Endodermal cell (in vitro differentiated cells): ENCODE data around the gene SKP2. TPM values are rescaled to one million over a fixed set of nuclear protein-coding genes. Genes with fewer than 3 reads are reported as not detected.

Experiments
- DNase-seq: peaks from one replicate; pipeline ENCODE4 v3.0.0-alpha.2; 2017
- H3K27ac ChIP-seq: 2 replicates; pipeline ENCODE4 v1.5.1; 2013; ENCODE audit warnings: mild to moderate bottlenecking, low read depth, low read length, moderate library complexity
- H3K27me3 ChIP-seq: 2 replicates; pipeline ENCODE4 v1.6.1; 2013; ENCODE audit warnings: mild to moderate bottlenecking, low read length, moderate library complexity; ENCODE audit not compliant: insufficient read depth, control insufficient read depth, poor library complexity, severe bottlenecking
- H3K36me3 ChIP-seq: 2 replicates; pipeline ENCODE4 v1.7.0; 2013; ENCODE audit warnings: mild to moderate bottlenecking, low read length, moderate library complexity; ENCODE audit not compliant: control insufficient read depth, insufficient read depth
- H3K4me1 ChIP-seq: one replicate; pipeline ENCODE4 v1.7.0; 2013; ENCODE audit warnings: low read length; ENCODE audit not compliant: control insufficient read depth, insufficient read depth
- H3K4me3 ChIP-seq: 2 replicates; pipeline ENCODE4 v1.5.1; 2013; ENCODE audit warnings: mild to moderate bottlenecking, low read length, moderate library complexity
- H3K9ac ChIP-seq: 2 replicates; pipeline ENCODE4 v1.6.1; 2013; ENCODE audit warnings: mild to moderate bottlenecking, low read length, moderate library complexity; ENCODE audit not compliant: poor library complexity, severe bottlenecking; ENCODE audit errors: extremely low read depth
- H3K9me3 ChIP-seq: 2 replicates; pipeline ENCODE4 v1.6.1; 2013; ENCODE audit warnings: mild to moderate bottlenecking, low read length, moderate library complexity; ENCODE audit not compliant: control insufficient read depth
- H3K27ac Mint-ChIP-seq: 2 replicates; pipeline ENCODE4 v1.8.0; 2020; ENCODE audit warnings: mixed read lengths
- H3K27me3 Mint-ChIP-seq: 2 replicates; pipeline ENCODE4 v1.8.0; 2021; ENCODE audit warnings: mild to moderate bottlenecking, mixed read lengths; ENCODE audit not compliant: insufficient read depth
- H3K36me3 Mint-ChIP-seq: 2 replicates; pipeline ENCODE4 v1.8.0; 2020; ENCODE audit warnings: low read depth, mixed read lengths
- H3K4me1 Mint-ChIP-seq: 2 replicates; pipeline ENCODE4 v1.8.0; 2020; ENCODE audit warnings: mixed read lengths
- H3K4me3 Mint-ChIP-seq: 2 replicates; pipeline ENCODE4 v1.8.0; 2020; ENCODE audit warnings: mild to moderate bottlenecking, moderate library complexity, mixed read lengths
- H3K9me3 Mint-ChIP-seq: 2 replicates; pipeline ENCODE4 v1.8.0; 2020; ENCODE audit warnings: mild to moderate bottlenecking, mixed read lengths
- WGBS, 2 experiments: methylation state at CpG; one replicate each; pipeline versions ENCODE4 v1.1.5 to v1.1.7; 2013; ENCODE audit warnings: missing lambda C conversion rate in 2 of 2, mixed read lengths in 1 of 2; ENCODE audit not compliant: insufficient coverage in 1 of 2, insufficient read length in 1 of 2; 5-methylcytosine and 5-hydroxymethylcytosine counted together
- total RNA-seq, 2 donors: library from RNA; stranded (reverse); fragmentation: NEBNext Ultra II Directional in 1 of 2; extraction: Animal tissue kit (Norgen Biotek cat#: 25700) in 1 of 2; gene quantifications; 2 replicates in 1 of 2; 3 replicates in 1 of 2; pipeline ENCODE4 v1.2.1, GENCODE V29; 2021
- TF ChIP-seq, protein P1 (sequence below): fragments of 200-600 bp; sonication (generic); conservative IDR thresholded peaks from 2 replicates; pipeline ENCODE4 v1.5.0; 2021; ENCODE audit warnings: antibody characterized with exemption, mild to moderate bottlenecking

Gene SKP2
- total RNA-seq, 2 donors from 2014 or later = 82.2 to 91.1 TPM

- H3K4me1 ChIP-seq = no peaks in the 10 kb centered on the region
- peaks cover 77% of the 10 kb centered on the region for H3K36me3 Mint-ChIP-seq
- no peak overlapping the region for H3K9ac ChIP-seq
- no peaks in the 10 kb centered on the region for H3K9me3 Mint-ChIP-seq
- H3K4me1 Mint-ChIP-seq = no peaks in the 10 kb centered on the region
- H3K27ac Mint-ChIP-seq = no peak overlapping the region
- H3K27ac ChIP-seq = no peak overlapping the region
- H3K27me3 ChIP-seq = no peaks in the 10 kb centered on the region
- TF ChIP-seq, protein P1, sequence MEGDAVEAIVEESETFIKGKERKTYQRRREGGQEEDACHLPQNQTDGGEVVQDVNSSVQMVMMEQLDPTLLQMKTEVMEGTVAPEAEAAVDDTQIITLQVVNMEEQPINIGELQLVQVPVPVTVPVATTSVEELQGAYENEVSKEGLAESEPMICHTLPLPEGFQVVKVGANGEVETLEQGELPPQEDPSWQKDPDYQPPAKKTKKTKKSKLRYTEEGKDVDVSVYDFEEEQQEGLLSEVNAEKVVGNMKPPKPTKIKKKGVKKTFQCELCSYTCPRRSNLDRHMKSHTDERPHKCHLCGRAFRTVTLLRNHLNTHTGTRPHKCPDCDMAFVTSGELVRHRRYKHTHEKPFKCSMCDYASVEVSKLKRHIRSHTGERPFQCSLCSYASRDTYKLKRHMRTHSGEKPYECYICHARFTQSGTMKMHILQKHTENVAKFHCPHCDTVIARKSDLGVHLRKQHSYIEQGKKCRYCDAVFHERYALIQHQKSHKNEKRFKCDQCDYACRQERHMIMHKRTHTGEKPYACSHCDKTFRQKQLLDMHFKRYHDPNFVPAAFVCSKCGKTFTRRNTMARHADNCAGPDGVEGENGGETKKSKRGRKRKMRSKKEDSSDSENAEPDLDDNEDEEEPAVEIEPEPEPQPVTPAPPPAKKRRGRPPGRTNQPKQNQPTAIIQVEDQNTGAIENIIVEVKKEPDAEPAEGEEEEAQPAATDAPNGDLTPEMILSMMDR = no peak
- H3K36me3 ChIP-seq = peaks cover 99% of the 10 kb centered on the region
- H3K9me3 ChIP-seq = no peaks in the 10 kb centered on the region
- H3K27me3 Mint-ChIP-seq = no peaks in the 10 kb centered on the region
- H3K4me3 ChIP-seq = no peak overlapping the region
- H3K4me3 Mint-ChIP-seq = no peak overlapping the region
- WGBS, 2 experiments = 93 to 94% methylated on average over 5 of the region's 5 CpGs
- no peak for DNase-seq
These were observed 19.0 kb downstream of the SKP2 start for GRCh38 chr5:36170832-36171424.

- Mint-ChIP-seq H3K36me3 (peaks cover 68% of the 10 kb centered on the region), H3K27me3 (no peaks in the 10 kb centered on the region)
- 80 to 100% methylated on average over 1 of the region's 1 CpG for WGBS, 2 experiments
These were observed 20.7 kb downstream of the SKP2 start for GRCh38 chr5:36172599-36172998.

GRCh38 chr5:36173426-36173825 lies 21.5 kb downstream of the SKP2 start:
- Histone ChIP-seq H3K4me3 (no peak overlapping the region), H3K36me3 (peaks cover 96% of the 10 kb centered on the region), H3K27me3 (no peaks in the 10 kb centered on the region), H3K4me1 (no peaks in the 10 kb centered on the region), H3K9me3 (no peaks in the 10 kb centered on the region), H3K27ac (no peak overlapping the region), H3K9ac (no peak overlapping the region)
- Mint-ChIP-seq H3K36me3 (peaks cover 63% of the 10 kb centered on the region), H3K4me3 (no peak overlapping the region), H3K9me3 (no peaks in the 10 kb centered on the region), H3K27ac (no peak overlapping the region), H3K4me1 (no peaks in the 10 kb centered on the region), H3K27me3 (no peaks in the 10 kb centered on the region)
- WGBS, 2 experiments = 83 to 95% methylated on average over 1 to 2 of the region's 2 CpGs
- TF ChIP-seq, protein P1 = no peak
- no peak for DNase-seq

More at GRCh38 chr5:36172599-36172998, 20.7 kb downstream of the SKP2 start:
- Histone ChIP-seq H3K36me3 (peaks cover 96% of the 10 kb centered on the region), H3K27me3 (no peaks in the 10 kb centered on the region), H3K4me1 (no peaks in the 10 kb centered on the region), H3K9me3 (no peaks in the 10 kb centered on the region), H3K9ac (no peak overlapping the region), H3K4me3 (no peak overlapping the region), H3K27ac (no peak overlapping the region)
- no peak overlapping the region for H3K4me3 Mint-ChIP-seq
- no peak overlapping the region for H3K27ac Mint-ChIP-seq
- TF ChIP-seq, protein P1 = no peak
- DNase-seq = no peak
- no peaks in the 10 kb centered on the region for H3K4me1 Mint-ChIP-seq
- no peaks in the 10 kb centered on the region for H3K9me3 Mint-ChIP-seq
